WTC11 (cell line): ENCODE data around the gene SIRPG. TPM values are rescaled to one million over a fixed set of nuclear protein-coding genes. Genes with fewer than 3 reads are reported as not detected.

Source experiments
- ATAC-seq: fragments of 200-7000 bp; cut with Tn5 transposase; 2 replicates; pipeline ENCODE4 v1.10.0; 2021; ENCODE audit warnings: mild to moderate bottlenecking, moderate library complexity
- CTCF ChIA-PET: fragments of 300-600 bp; sonication (Branson Sonifier 250); formaldehyde crosslinking; loops from one replicate; lab custom pipeline; 2021; ENCODE audit warnings: antibody characterized with exemption; lab: Charles Lee
- POLR2A ChIA-PET: fragments of 350-600 bp; sonication (Branson Sonifier 250); formaldehyde crosslinking; loops from one replicate; lab custom pipeline; 2021; ENCODE audit warnings: antibody characterized with exemption; lab: Charles Lee
- DNase-seq: peaks from one replicate; pipeline ENCODE4 v3.0.0; 2021; ENCODE audit warnings: low spot score
- H3K27ac Mint-ChIP-seq: 2 replicates; pipeline ENCODE4 v1.8.0; 2021; ENCODE audit warnings: mixed read lengths
- H3K27me3 Mint-ChIP-seq: 2 replicates; pipeline ENCODE4 v1.8.0; 2021; ENCODE audit warnings: low read depth, mild to moderate bottlenecking, moderate library complexity, mixed read lengths
- H3K36me3 Mint-ChIP-seq: 2 replicates; pipeline ENCODE4 v1.8.0; 2021; ENCODE audit warnings: mixed read lengths
- H3K4me1 Mint-ChIP-seq: 2 replicates; pipeline ENCODE4 v1.8.0; 2022; ENCODE audit warnings: mixed read lengths
- H3K4me3 Mint-ChIP-seq: 2 replicates; pipeline ENCODE4 v1.8.0; 2021; ENCODE audit warnings: mild to moderate bottlenecking, moderate library complexity, mixed read lengths
- H3K9me3 Mint-ChIP-seq: 2 replicates; pipeline ENCODE4 v1.8.0; 2021; ENCODE audit warnings: mixed read lengths
- ATF3 ChIP-seq: sonication (generic); formaldehyde crosslinking; conservative IDR thresholded peaks from 2 replicates; pipeline ENCODE4 v1.8.1; 2022; ENCODE audit warnings: mild to moderate bottlenecking, missing genetic modification reagents
- ELF4 ChIP-seq: sonication (generic); formaldehyde crosslinking; IDR thresholded peaks from 2 replicates; pipeline ENCODE4 v1.8.1; 2022; ENCODE audit warnings: low read depth, mild to moderate bottlenecking, moderate library complexity, missing genetic modification reagents
- EMX1 ChIP-seq: fragments of 250-450 bp; sonication (Bioruptor Pico); IDR thresholded peaks from 2 replicates; pipeline ENCODE4 v1.8.0; 2021; ENCODE audit warnings: mild to moderate bottlenecking
- ETV6 ChIP-seq: sonication (generic); formaldehyde crosslinking; IDR thresholded peaks from 2 replicates; pipeline ENCODE4 v1.8.1; 2022; ENCODE audit warnings: mild to moderate bottlenecking, missing genetic modification reagents
- FOXP4 ChIP-seq: sonication (generic); formaldehyde crosslinking; IDR thresholded peaks from 2 replicates; pipeline ENCODE4 v1.8.0; 2022; ENCODE audit warnings: mild to moderate bottlenecking, missing genetic modification reagents
- HMGA2 ChIP-seq: fragments of 250-450 bp; sonication (Bioruptor Pico); IDR thresholded peaks from 2 replicates; pipeline ENCODE4 v1.4.0; 2021; ENCODE audit warnings: mild to moderate bottlenecking, moderate library complexity
- JUN ChIP-seq: sonication (generic); formaldehyde crosslinking; IDR thresholded peaks from 2 replicates; pipeline ENCODE4 v1.8.0; 2023; ENCODE audit warnings: mild to moderate bottlenecking, missing genetic modification reagents
- NFYB ChIP-seq: sonication (generic); formaldehyde crosslinking; conservative IDR thresholded peaks from 2 replicates; pipeline ENCODE4 v1.8.0; 2022; ENCODE audit warnings: low read depth, missing genetic modification reagents
- OVOL2 ChIP-seq: fragments of 250-450 bp; sonication (Bioruptor Pico); IDR thresholded peaks from 2 replicates; pipeline ENCODE4 v1.9.0; 2021; ENCODE audit warnings: mild to moderate bottlenecking, borderline replicate concordance
- PREB ChIP-seq: sonication (generic); formaldehyde crosslinking; IDR thresholded peaks from 2 replicates; pipeline ENCODE4 v1.8.1; 2022; ENCODE audit warnings: mild to moderate bottlenecking, missing genetic modification reagents, moderate library complexity, borderline replicate concordance
- PRRX2 ChIP-seq: fragments of 250-450 bp; sonication (Bioruptor Pico); IDR thresholded peaks from 2 replicates; pipeline ENCODE4 v1.8.0; 2021; ENCODE audit warnings: mild to moderate bottlenecking
- SMAD3 ChIP-seq: sonication (generic); formaldehyde crosslinking; IDR thresholded peaks from 2 replicates; pipeline ENCODE4 v1.8.0; 2022; ENCODE audit warnings: missing genetic modification reagents, mild to moderate bottlenecking, borderline replicate concordance
- SOX15 ChIP-seq: fragments of 250-450 bp; sonication (Bioruptor Pico); IDR thresholded peaks from 2 replicates; pipeline ENCODE4 v1.9.0; 2021; ENCODE audit warnings: mild to moderate bottlenecking
- TCF7 ChIP-seq: sonication (generic); formaldehyde crosslinking; IDR thresholded peaks from 2 replicates; pipeline ENCODE4 v1.8.0; 2022; ENCODE audit warnings: mild to moderate bottlenecking, low read depth, missing genetic modification reagents, moderate library complexity
- ZNF263 ChIP-seq: sonication (generic); formaldehyde crosslinking; IDR thresholded peaks from 2 replicates; pipeline ENCODE4 v1.8.1; 2022; ENCODE audit warnings: low read depth, mild to moderate bottlenecking, moderate library complexity, missing genetic modification reagents
- ZNF512 ChIP-seq: sonication (generic); formaldehyde crosslinking; IDR thresholded peaks from 2 replicates; pipeline ENCODE4 v1.8.1; 2022; ENCODE audit warnings: missing genetic modification reagents, borderline replicate concordance
- total RNA-seq: library from RNA; stranded (reverse); gene quantifications from 3 replicates; pipeline ENCODE4 v1.2.3, GENCODE V29; 2021
- TF ChIP-seq, protein P1 (sequence below): sonication (generic); formaldehyde crosslinking; IDR thresholded peaks from 2 replicates; pipeline ENCODE4 v1.8.1; 2022; ENCODE audit warnings: low read depth, missing genetic modification reagents, borderline replicate concordance
- TF ChIP-seq, protein P2 (sequence below): sonication (generic); formaldehyde crosslinking; IDR thresholded peaks from 2 replicates; pipeline ENCODE4 v1.8.0; 2023; ENCODE audit warnings: missing genetic modification reagents, mild to moderate bottlenecking, borderline replicate concordance
- TF ChIP-seq, protein P3 (sequence below): sonication (generic); formaldehyde crosslinking; IDR thresholded peaks from 2 replicates; pipeline ENCODE4 v1.8.1; 2022; ENCODE audit warnings: mild to moderate bottlenecking, moderate library complexity, missing genetic modification reagents

SIRPG gene
- total RNA-seq, 1 experiment from 2014 or later = not detected

GRCh38 chr20:1654996-1655395, 2.6 kb downstream of the SIRPG start:
- ATAC-seq (no peak), DNase-seq (no peak)
- H3K4me3 Mint-ChIP-seq = no peak overlapping the region
- H3K27ac Mint-ChIP-seq = no peak overlapping the region
- H3K9me3 Mint-ChIP-seq = no peaks in the 10 kb centered on the region
- peaks cover 17% of the 10 kb centered on the region for H3K27me3 Mint-ChIP-seq
- TF ChIP-seq TCF7 (CRISPR knock-in tag) (no peak), PRRX2 (CRISPR knock-in tag) (no peak), ZNF263 (CRISPR knock-in tag) (no peak), JUN (no peak), SOX15 (CRISPR knock-in tag) (no peak), ELF4 (CRISPR knock-in tag) (no peak), ZNF512 (CRISPR knock-in tag) (no peak), EMX1 (CRISPR knock-in tag) (no peak), ATF3 (CRISPR knock-in tag) (no peak), PREB (CRISPR knock-in tag) (no peak), NFYB (CRISPR knock-in tag) (no peak), HMGA2 (no peak), FOXP4 (CRISPR knock-in tag) (no peak)
- TF ChIP-seq, protein P1, sequence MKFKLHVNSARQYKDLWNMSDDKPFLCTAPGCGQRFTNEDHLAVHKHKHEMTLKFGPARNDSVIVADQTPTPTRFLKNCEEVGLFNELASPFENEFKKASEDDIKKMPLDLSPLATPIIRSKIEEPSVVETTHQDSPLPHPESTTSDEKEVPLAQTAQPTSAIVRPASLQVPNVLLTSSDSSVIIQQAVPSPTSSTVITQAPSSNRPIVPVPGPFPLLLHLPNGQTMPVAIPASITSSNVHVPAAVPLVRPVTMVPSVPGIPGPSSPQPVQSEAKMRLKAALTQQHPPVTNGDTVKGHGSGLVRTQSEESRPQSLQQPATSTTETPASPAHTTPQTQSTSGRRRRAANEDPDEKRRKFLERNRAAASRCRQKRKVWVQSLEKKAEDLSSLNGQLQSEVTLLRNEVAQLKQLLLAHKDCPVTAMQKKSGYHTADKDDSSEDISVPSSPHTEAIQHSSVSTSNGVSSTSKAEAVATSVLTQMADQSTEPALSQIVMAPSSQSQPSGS (CRISPR knock-in tag) = no peak
- TF ChIP-seq, protein P2, sequence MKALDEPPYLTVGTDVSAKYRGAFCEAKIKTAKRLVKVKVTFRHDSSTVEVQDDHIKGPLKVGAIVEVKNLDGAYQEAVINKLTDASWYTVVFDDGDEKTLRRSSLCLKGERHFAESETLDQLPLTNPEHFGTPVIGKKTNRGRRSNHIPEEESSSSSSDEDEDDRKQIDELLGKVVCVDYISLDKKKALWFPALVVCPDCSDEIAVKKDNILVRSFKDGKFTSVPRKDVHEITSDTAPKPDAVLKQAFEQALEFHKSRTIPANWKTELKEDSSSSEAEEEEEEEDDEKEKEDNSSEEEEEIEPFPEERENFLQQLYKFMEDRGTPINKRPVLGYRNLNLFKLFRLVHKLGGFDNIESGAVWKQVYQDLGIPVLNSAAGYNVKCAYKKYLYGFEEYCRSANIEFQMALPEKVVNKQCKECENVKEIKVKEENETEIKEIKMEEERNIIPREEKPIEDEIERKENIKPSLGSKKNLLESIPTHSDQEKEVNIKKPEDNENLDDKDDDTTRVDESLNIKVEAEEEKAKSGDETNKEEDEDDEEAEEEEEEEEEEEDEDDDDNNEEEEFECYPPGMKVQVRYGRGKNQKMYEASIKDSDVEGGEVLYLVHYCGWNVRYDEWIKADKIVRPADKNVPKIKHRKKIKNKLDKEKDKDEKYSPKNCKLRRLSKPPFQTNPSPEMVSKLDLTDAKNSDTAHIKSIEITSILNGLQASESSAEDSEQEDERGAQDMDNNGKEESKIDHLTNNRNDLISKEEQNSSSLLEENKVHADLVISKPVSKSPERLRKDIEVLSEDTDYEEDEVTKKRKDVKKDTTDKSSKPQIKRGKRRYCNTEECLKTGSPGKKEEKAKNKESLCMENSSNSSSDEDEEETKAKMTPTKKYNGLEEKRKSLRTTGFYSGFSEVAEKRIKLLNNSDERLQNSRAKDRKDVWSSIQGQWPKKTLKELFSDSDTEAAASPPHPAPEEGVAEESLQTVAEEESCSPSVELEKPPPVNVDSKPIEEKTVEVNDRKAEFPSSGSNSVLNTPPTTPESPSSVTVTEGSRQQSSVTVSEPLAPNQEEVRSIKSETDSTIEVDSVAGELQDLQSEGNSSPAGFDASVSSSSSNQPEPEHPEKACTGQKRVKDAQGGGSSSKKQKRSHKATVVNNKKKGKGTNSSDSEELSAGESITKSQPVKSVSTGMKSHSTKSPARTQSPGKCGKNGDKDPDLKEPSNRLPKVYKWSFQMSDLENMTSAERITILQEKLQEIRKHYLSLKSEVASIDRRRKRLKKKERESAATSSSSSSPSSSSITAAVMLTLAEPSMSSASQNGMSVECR (CRISPR knock-in tag) = no peak
- TF ChIP-seq, all 79 proteins: peak for 0
- POLR2A ChIA-PET = no interaction called here
- H3K4me1 Mint-ChIP-seq = no peaks in the 10 kb centered on the region
- CTCF ChIA-PET = no interaction called here
- H3K36me3 Mint-ChIP-seq = no peaks in the 10 kb centered on the region

- CTCF ChIA-PET = no interaction called here
- no peaks in the 10 kb centered on the region for H3K9me3 Mint-ChIP-seq
- POLR2A ChIA-PET = no interaction called here
- no peaks in the 10 kb centered on the region for H3K36me3 Mint-ChIP-seq
- no peak overlapping the region for H3K27ac Mint-ChIP-seq
- H3K4me1 Mint-ChIP-seq = no peaks in the 10 kb centered on the region
- H3K4me3 Mint-ChIP-seq = no peak overlapping the region
- H3K27me3 Mint-ChIP-seq = peaks cover 13% of the 10 kb centered on the region
- ATAC-seq (no peak), DNase-seq (no peak)
- TF ChIP-seq, protein P3, sequence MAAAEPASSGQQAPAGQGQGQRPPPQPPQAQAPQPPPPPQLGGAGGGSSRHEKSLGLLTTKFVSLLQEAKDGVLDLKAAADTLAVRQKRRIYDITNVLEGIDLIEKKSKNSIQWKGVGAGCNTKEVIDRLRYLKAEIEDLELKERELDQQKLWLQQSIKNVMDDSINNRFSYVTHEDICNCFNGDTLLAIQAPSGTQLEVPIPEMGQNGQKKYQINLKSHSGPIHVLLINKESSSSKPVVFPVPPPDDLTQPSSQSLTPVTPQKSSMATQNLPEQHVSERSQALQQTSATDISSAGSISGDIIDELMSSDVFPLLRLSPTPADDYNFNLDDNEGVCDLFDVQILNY (CRISPR knock-in tag) = no peak
- no peak for TF ChIP-seq ETV6 (CRISPR knock-in tag)
- no peak for TF ChIP-seq SMAD3
- no peak for TF ChIP-seq ELF4 (CRISPR knock-in tag)
- TF ChIP-seq OVOL2 (CRISPR knock-in tag) = no peak
Measured at GRCh38 chr20:1652960-1653359, 4.6 kb downstream of the SIRPG start.
